ENCODE results near the gene MDM1. TPM values are rescaled to one million over a fixed set of nuclear protein-coding genes. Genes with fewer than 3 reads are reported as not detected.

MDM1 gene
- total RNA-seq, 1 experiment from 2014 or later: 22.2 TPM

GRCh38 chr12:68293347-68293746 lies 38.8 kb downstream of the MDM1 start:
- no peak overlapping the region for H3K27ac Mint-ChIP-seq (ENCODE audit: unreplicated experiment)
- Histone ChIP-seq H3K4me1 (no peaks in the 10 kb centered on the region), H3K9me3 (no peaks in the 10 kb centered on the region), H3K36me3 (ENCODE audit: control insufficient read depth, insufficient read depth, low read length) (no peaks in the 10 kb centered on the region), H3K27me3 (replicated peaks; ENCODE audit: control insufficient read depth, insufficient read depth, low read length) (no peaks in the 10 kb centered on the region), H3K4me3 (ENCODE audit: low read depth, low read length) (no peak overlapping the region)
- DNase-seq: no peak
- TF ChIP-seq CTCF (IDR thresholded peaks at IDR 0.05; ENCODE audit: insufficient read depth in 1 of 2, low read depth in 1 of 2, low read length in 1 of 2, severe bottlenecking in 1 of 2, unreplicated experiment in 1 of 2): no peak
- no peaks in the 10 kb centered on the region for H3K36me3 Mint-ChIP-seq (ENCODE audit: insufficient read depth, unreplicated experiment)
- H3K4me3 Mint-ChIP-seq (ENCODE audit: unreplicated experiment): no peak overlapping the region
- no peaks in the 10 kb centered on the region for H3K9me3 Mint-ChIP-seq (ENCODE audit: unreplicated experiment)
- no peaks in the 10 kb centered on the region for H3K4me1 Mint-ChIP-seq (ENCODE audit: low read depth, unreplicated experiment)
- intact Hi-C loops (cut with micrococcal nuclease; ENCODE audit: unreplicated experiment): no loop called here
- CTCF ChIA-PET: no interaction called here
- POLR2A ChIA-PET: no interaction called here
- no TSS peak for BruUV-seq (replicated peaks)
- H3K27me3 Mint-ChIP-seq (ENCODE audit: insufficient read depth, unreplicated experiment): no peaks in the 10 kb centered on the region

- BruUV-seq (replicated peaks): no TSS peak
Measured at GRCh38 chr12:68292151-68292943, 39.8 kb downstream of the MDM1 start.

GRCh38 chr12:68291396-68292036 lies 40.6 kb downstream of the MDM1 start:
- no TSS peak for BruUV-seq (replicated peaks)
- no peaks in the 10 kb centered on the region for H3K4me1 ChIP-seq
- no peak overlapping the region for H3K27ac Mint-ChIP-seq (ENCODE audit: unreplicated experiment)
- intact Hi-C loops (cut with micrococcal nuclease; ENCODE audit: unreplicated experiment): no loop called here
- no peaks in the 10 kb centered on the region for H3K27me3 ChIP-seq (replicated peaks; ENCODE audit: control insufficient read depth, insufficient read depth, low read length)
- H3K4me3 ChIP-seq (ENCODE audit: low read depth, low read length): no peak overlapping the region
- TF ChIP-seq CTCF (IDR thresholded peaks at IDR 0.05; ENCODE audit: insufficient read depth in 1 of 2, low read depth in 1 of 2, low read length in 1 of 2, severe bottlenecking in 1 of 2, unreplicated experiment in 1 of 2): no peak
- H3K36me3 Mint-ChIP-seq (ENCODE audit: insufficient read depth, unreplicated experiment): no peaks in the 10 kb centered on the region
- CTCF ChIA-PET: no interaction called here
- no peaks in the 10 kb centered on the region for H3K36me3 ChIP-seq (ENCODE audit: control insufficient read depth, insufficient read depth, low read length)
- no peak overlapping the region for H3K4me3 Mint-ChIP-seq (ENCODE audit: unreplicated experiment)
- no peak for DNase-seq
- POLR2A ChIA-PET: no interaction called here
- H3K9me3 Mint-ChIP-seq (ENCODE audit: unreplicated experiment): no peaks in the 10 kb centered on the region
- H3K27me3 Mint-ChIP-seq (ENCODE audit: insufficient read depth, unreplicated experiment): no peaks in the 10 kb centered on the region
- no peaks in the 10 kb centered on the region for H3K9me3 ChIP-seq
- no peaks in the 10 kb centered on the region for H3K4me1 Mint-ChIP-seq (ENCODE audit: low read depth, unreplicated experiment)

More at GRCh38 chr12:68292151-68292943, 39.8 kb downstream of the MDM1 start:
- H3K27me3 Mint-ChIP-seq (ENCODE audit: insufficient read depth, unreplicated experiment): no peaks in the 10 kb centered on the region
- no peak overlapping the region for H3K4me3 Mint-ChIP-seq (ENCODE audit: unreplicated experiment)
- Histone ChIP-seq H3K36me3 (ENCODE audit: control insufficient read depth, insufficient read depth, low read length) (no peaks in the 10 kb centered on the region), H3K4me3 (ENCODE audit: low read depth, low read length) (no peak overlapping the region), H3K9me3 (no peaks in the 10 kb centered on the region), H3K4me1 (no peaks in the 10 kb centered on the region), H3K27me3 (replicated peaks; ENCODE audit: control insufficient read depth, insufficient read depth, low read length) (no peaks in the 10 kb centered on the region)
- ChIA-PET CTCF (no interaction called here), POLR2A (no interaction called here)
- H3K27ac Mint-ChIP-seq (ENCODE audit: unreplicated experiment): no peak overlapping the region
- H3K4me1 Mint-ChIP-seq (ENCODE audit: low read depth, unreplicated experiment): no peaks in the 10 kb centered on the region
- H3K9me3 Mint-ChIP-seq (ENCODE audit: unreplicated experiment): no peaks in the 10 kb centered on the region
- DNase-seq: no peak
- no peak for TF ChIP-seq CTCF (IDR thresholded peaks at IDR 0.05; ENCODE audit: insufficient read depth in 1 of 2, low read depth in 1 of 2, low read length in 1 of 2, severe bottlenecking in 1 of 2, unreplicated experiment in 1 of 2)
- no peaks in the 10 kb centered on the region for H3K36me3 Mint-ChIP-seq (ENCODE audit: insufficient read depth, unreplicated experiment)
- intact Hi-C loops (cut with micrococcal nuclease; ENCODE audit: unreplicated experiment): no loop called here
